ENCODE data around the gene VPS37B. TPM values are rescaled to one million over a fixed set of nuclear protein-coding genes. Genes with fewer than 3 reads are reported as not detected.

VPS37B gene
- total and polyA plus RNA-seq, 8 donors: 13.4 to 105 (median 47.8) TPM

GRCh38 chr12:122855071-122855829, 40.7 kb downstream of the VPS37B start:
- TF ChIP-seq CTCF (IDR thresholded peaks at IDR 0.05) (no peak), POLR2AphosphoS5 (IDR thresholded peaks at IDR 0.05) (no peak), EP300 (IDR thresholded peaks at IDR 0.05) (no peak), POLR2A (IDR thresholded peaks at IDR 0.05) (no peak)
- intact Hi-C loops (cut with DNase I; ENCODE audit: low total_unique reads): loop anchor here (5.0 to 10.0 kb wide), 2 partner anchors 60 to 97 kb away; no protein-coding TSS in a partner anchor
- WGBS, 5 donors: 84 to 91% (median 89%) methylated on average over 17 to 24 of the region's 24 CpGs

GRCh38 chr12:122854554-122854953, 41.4 kb downstream of the VPS37B start:
- H3K9me3 ChIP-seq: no peaks in the 10 kb centered on the region
- WGBS, 5 donors: 91 to 94% (median 92%) methylated on average over 14 to 17 of the region's 17 CpGs
- H3K36me3 ChIP-seq: peaks cover 41 to 85% (median 78%) of the 10 kb centered on the region in 4 donors
- intact Hi-C loops (cut with DNase I; ENCODE audit: low total_unique reads): loop anchor here (10.0 kb wide), 1 partner anchor 60 kb away; no protein-coding TSS in a partner anchor
- DNase-seq: no peak
- TF ChIP-seq POLR2AphosphoS5 (IDR thresholded peaks at IDR 0.05): no peak
- TF ChIP-seq POLR2A (IDR thresholded peaks at IDR 0.05): no peak
- TF ChIP-seq CTCF (IDR thresholded peaks at IDR 0.05): no peak
- no peak for TF ChIP-seq EP300 (IDR thresholded peaks at IDR 0.05)
- H3K4me3 ChIP-seq: no peak overlapping the region
- H3K27ac ChIP-seq: no peak overlapping the region
- H3K4me1 ChIP-seq: peaks cover 16 to 43% (median 28%) of the 10 kb centered on the region in 4 donors
- H3K27me3 ChIP-seq: no peaks in the 10 kb centered on the region

More at GRCh38 chr12:122855071-122855829, 40.7 kb downstream of the VPS37B start:
- Histone ChIP-seq H3K9me3 (no peaks in the 10 kb centered on the region), H3K4me1 (peaks cover 16 to 47% (median 35%) of the 10 kb centered on the region in 4 donors), H3K27me3 (no peaks in the 10 kb centered on the region), H3K36me3 (peaks cover 46 to 85% (median 77%) of the 10 kb centered on the region in 4 donors), H3K27ac (peak overlapping the region in 1 of 5 donors; percentile 17), H3K4me3 (no peak overlapping the region)
- no peak for DNase-seq

GRCh38 chr12:122853582-122854245, 42.2 kb downstream of the VPS37B start:
- no peak for TF ChIP-seq EP300 (IDR thresholded peaks at IDR 0.05)
- no peak for TF ChIP-seq POLR2A (IDR thresholded peaks at IDR 0.05)
- no peak for TF ChIP-seq CTCF (IDR thresholded peaks at IDR 0.05)
- no peak for TF ChIP-seq POLR2AphosphoS5 (IDR thresholded peaks at IDR 0.05)
- peak overlapping the region in 4 of 5 donors; percentile 0 to 47 (median 22) for H3K27ac ChIP-seq
- peaks cover 16 to 43% (median 26%) of the 10 kb centered on the region in 4 donors for H3K4me1 ChIP-seq
- intact Hi-C loops (cut with DNase I; ENCODE audit: low total_unique reads): loop anchor here (10.0 kb wide), 1 partner anchor 59 kb away; no protein-coding TSS in a partner anchor
- 78 to 87% (median 84%) methylated on average over 16 to 17 of the region's 17 CpGs for WGBS, 5 donors
- H3K9me3 ChIP-seq: no peaks in the 10 kb centered on the region
- DNase-seq: no peak
- H3K27me3 ChIP-seq: no peaks in the 10 kb centered on the region
- peaks cover 35 to 85% (median 78%) of the 10 kb centered on the region in 4 donors for H3K36me3 ChIP-seq
- H3K4me3 ChIP-seq: no peak overlapping the region

Measured in stomach (tissue), 9 donors.